Astrocyte (in vitro differentiated cells and primary cell): ENCODE measurements around the gene PCCA. TPM values are rescaled to one million over a fixed set of nuclear protein-coding genes. Genes with fewer than 3 reads are reported as not detected.

Experiments used
- DNase-seq: peaks from one replicate; pipeline ENCODE4 v3.0.0-alpha.2; 2010; ENCODE audit warnings: low read depth
- FAIRE-seq: peaks from 2 replicates; lab custom pipeline; 2011; peaks lifted over from hg19 to GRCh38; lab: Jason Lieb, UNC
- H2AFZ ChIP-seq: 2 replicates; pipeline ENCODE4 v1.6.0; 2012; ENCODE audit warnings: low read depth, low read length, inconsistent platforms
- H3K27ac ChIP-seq: 2 replicates; pipeline ENCODE4 v1.5.1; 2011; ENCODE audit warnings: low read depth, low read length, inconsistent platforms
- H3K27me3 ChIP-seq: 2 replicates; pipeline ENCODE4 v1.6.0; 2011; ENCODE audit warnings: low read length, inconsistent platforms; ENCODE audit not compliant: insufficient read depth
- H3K36me3 ChIP-seq: 2 replicates; pipeline ENCODE4 v1.5.1; 2011; ENCODE audit warnings: low read length, inconsistent platforms; ENCODE audit not compliant: insufficient read depth
- H3K4me1 ChIP-seq: 2 replicates; pipeline ENCODE4 v1.5.1; 2011; ENCODE audit warnings: low read length, inconsistent platforms; ENCODE audit not compliant: insufficient read depth
- H3K4me2 ChIP-seq: 2 replicates; pipeline ENCODE4 v1.6.0; 2012; ENCODE audit warnings: low read length, inconsistent platforms
- H3K4me3 ChIP-seq: 2 replicates; pipeline ENCODE4 v1.5.1; 2011; ENCODE audit warnings: low read depth, mild to moderate bottlenecking, low read length, inconsistent platforms; ENCODE audit not compliant: insufficient read depth
- H3K79me2 ChIP-seq: 2 replicates; pipeline ENCODE4 v1.6.0; 2012; ENCODE audit warnings: mild to moderate bottlenecking, low read length, inconsistent platforms; ENCODE audit not compliant: insufficient read depth
- H3K9ac ChIP-seq: 2 replicates; pipeline ENCODE4 v1.6.0; 2012; ENCODE audit warnings: mild to moderate bottlenecking, low read length, inconsistent platforms
- H3K9me3 ChIP-seq: 2 replicates; pipeline ENCODE4 v1.5.1; 2012; ENCODE audit warnings: low read depth, mild to moderate bottlenecking, low read length, inconsistent platforms; ENCODE audit not compliant: insufficient read depth
- H4K20me1 ChIP-seq: 2 replicates; pipeline ENCODE4 v1.6.0; 2012; ENCODE audit warnings: low read length, inconsistent platforms; ENCODE audit not compliant: insufficient read depth
- H3K27ac Mint-ChIP-seq: one replicate; pipeline ENCODE4 v1.8.0; 2021; ENCODE audit warnings: mild to moderate bottlenecking, mixed read lengths; ENCODE audit not compliant: unreplicated experiment
- H3K27me3 Mint-ChIP-seq: one replicate; pipeline ENCODE4 v1.8.0; 2021; ENCODE audit warnings: low read depth, mixed read lengths; ENCODE audit not compliant: unreplicated experiment
- H3K36me3 Mint-ChIP-seq: one replicate; pipeline ENCODE4 v1.8.0; 2021; ENCODE audit warnings: low read depth, mixed read lengths; ENCODE audit not compliant: unreplicated experiment
- H3K4me1 Mint-ChIP-seq: one replicate; pipeline ENCODE4 v1.8.0; 2021; ENCODE audit warnings: low read depth, mixed read lengths; ENCODE audit not compliant: unreplicated experiment
- H3K4me3 Mint-ChIP-seq: one replicate; pipeline ENCODE4 v1.8.0; 2021; ENCODE audit warnings: mild to moderate bottlenecking, moderate library complexity, mixed read lengths; ENCODE audit not compliant: unreplicated experiment
- H3K9me3 Mint-ChIP-seq: one replicate; pipeline ENCODE4 v1.8.0; 2021; ENCODE audit warnings: mild to moderate bottlenecking, mixed read lengths; ENCODE audit not compliant: unreplicated experiment
- EZH2 ChIP-seq: IDR thresholded peaks from 2 replicates; pipeline ENCODE4 v1.6.1; 2012; ENCODE audit warnings: mild to moderate bottlenecking, low read length, inconsistent platforms; ENCODE audit not compliant: insufficient read depth
- total RNA-seq: library from RNA; stranded (reverse); gene quantifications from 2 replicates; pipeline ENCODE4 v1.2.1, GENCODE V29; 2021
- TF ChIP-seq, protein P1 (sequence below): IDR thresholded peaks from 2 replicates; pipeline ENCODE4 v1.5.1; 2011; ENCODE audit warnings: low read depth, mild to moderate bottlenecking, inconsistent platforms, low read length, moderate library complexity; ENCODE audit not compliant: insufficient read depth

Gene PCCA
- total RNA-seq, 1 donor from 2014 or later, result 13.9 TPM

DNA sequence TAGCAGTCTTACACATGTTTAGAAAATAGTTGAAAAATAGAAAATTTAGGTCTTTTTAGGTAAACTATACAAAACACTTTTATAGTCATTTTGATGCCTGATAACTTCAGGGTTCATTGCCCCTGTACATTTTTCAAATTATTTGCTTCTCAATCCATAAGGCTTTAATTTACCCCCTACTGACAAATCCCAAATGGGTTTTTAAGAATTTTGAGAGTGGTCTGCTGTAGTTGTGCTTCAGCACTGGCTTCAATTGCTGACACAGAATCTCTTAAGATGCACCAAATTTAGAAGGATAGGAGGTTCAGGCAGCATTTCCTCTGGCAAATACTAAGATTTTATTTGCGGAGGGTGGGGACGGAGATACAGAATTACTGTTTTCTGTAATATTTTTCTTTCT lies 89.4 kb downstream of the PCCA start:
- no peaks in the 10 kb centered on the region for H3K27me3 ChIP-seq
- no peaks in the 10 kb centered on the region for H3K9me3 ChIP-seq
- Mint-ChIP-seq H3K9me3 (peaks cover 1% of the 10 kb centered on the region), H3K27me3 (no peaks in the 10 kb centered on the region), H3K36me3 (peaks cover 5% of the 10 kb centered on the region), H3K4me3 (no peak overlapping the region), H3K4me1 (peaks cover 8% of the 10 kb centered on the region), H3K27ac (no peak overlapping the region)
- no peak overlapping the region for H3K4me3 ChIP-seq
- H3K4me2 ChIP-seq, result no peak overlapping the region
- no peak overlapping the region for H3K27ac ChIP-seq
- peaks cover 6% of the 10 kb centered on the region for H3K4me1 ChIP-seq
- no peak for FAIRE-seq
- H3K9ac ChIP-seq, result no peak overlapping the region
- H3K79me2 ChIP-seq, result peaks cover 3% of the 10 kb centered on the region
- H3K36me3 ChIP-seq, result no peaks in the 10 kb centered on the region
- no peak overlapping the region for H2AFZ ChIP-seq
- H4K20me1 ChIP-seq, result peaks cover 25% of the 10 kb centered on the region
- no peak for DNase-seq
- TF ChIP-seq, protein P1, sequence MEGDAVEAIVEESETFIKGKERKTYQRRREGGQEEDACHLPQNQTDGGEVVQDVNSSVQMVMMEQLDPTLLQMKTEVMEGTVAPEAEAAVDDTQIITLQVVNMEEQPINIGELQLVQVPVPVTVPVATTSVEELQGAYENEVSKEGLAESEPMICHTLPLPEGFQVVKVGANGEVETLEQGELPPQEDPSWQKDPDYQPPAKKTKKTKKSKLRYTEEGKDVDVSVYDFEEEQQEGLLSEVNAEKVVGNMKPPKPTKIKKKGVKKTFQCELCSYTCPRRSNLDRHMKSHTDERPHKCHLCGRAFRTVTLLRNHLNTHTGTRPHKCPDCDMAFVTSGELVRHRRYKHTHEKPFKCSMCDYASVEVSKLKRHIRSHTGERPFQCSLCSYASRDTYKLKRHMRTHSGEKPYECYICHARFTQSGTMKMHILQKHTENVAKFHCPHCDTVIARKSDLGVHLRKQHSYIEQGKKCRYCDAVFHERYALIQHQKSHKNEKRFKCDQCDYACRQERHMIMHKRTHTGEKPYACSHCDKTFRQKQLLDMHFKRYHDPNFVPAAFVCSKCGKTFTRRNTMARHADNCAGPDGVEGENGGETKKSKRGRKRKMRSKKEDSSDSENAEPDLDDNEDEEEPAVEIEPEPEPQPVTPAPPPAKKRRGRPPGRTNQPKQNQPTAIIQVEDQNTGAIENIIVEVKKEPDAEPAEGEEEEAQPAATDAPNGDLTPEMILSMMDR, result no peak
- no peak for TF ChIP-seq EZH2

- no peak for FAIRE-seq
- peaks cover 1% of the 10 kb centered on the region for H3K9me3 Mint-ChIP-seq
- no peak overlapping the region for H3K9ac ChIP-seq
- H2AFZ ChIP-seq, result no peak overlapping the region
- peaks cover 8% of the 10 kb centered on the region for H3K4me1 Mint-ChIP-seq
- peaks cover 28% of the 10 kb centered on the region for H4K20me1 ChIP-seq
- no peaks in the 10 kb centered on the region for H3K9me3 ChIP-seq
- H3K4me3 ChIP-seq, result no peak overlapping the region
- H3K36me3 ChIP-seq, result no peaks in the 10 kb centered on the region
- H3K27ac ChIP-seq, result no peak overlapping the region
- H3K4me2 ChIP-seq, result no peak overlapping the region
- peaks cover 3% of the 10 kb centered on the region for H3K79me2 ChIP-seq
- H3K4me3 Mint-ChIP-seq, result no peak overlapping the region
- no peaks in the 10 kb centered on the region for H3K27me3 Mint-ChIP-seq
- no peak overlapping the region for H3K27ac Mint-ChIP-seq
- peaks cover 2% of the 10 kb centered on the region for H3K36me3 Mint-ChIP-seq
- peaks cover 6% of the 10 kb centered on the region for H3K4me1 ChIP-seq
- TF ChIP-seq, protein P1, result no peak
- no peak for TF ChIP-seq EZH2
- no peak for DNase-seq
- H3K27me3 ChIP-seq, result no peaks in the 10 kb centered on the region
Measured at GRCh38 chr13:100179276-100179675, 90.4 kb downstream of the PCCA start.

GRCh38 chr13:100182900-100183490 lies 94.1 kb downstream of the PCCA start:
- no peak overlapping the region for H2AFZ ChIP-seq
- H3K27ac Mint-ChIP-seq, result no peak overlapping the region
- no peak overlapping the region for H3K9ac ChIP-seq
- peaks cover 2% of the 10 kb centered on the region for H3K36me3 Mint-ChIP-seq
- H3K4me1 Mint-ChIP-seq, result no peaks in the 10 kb centered on the region
- no peak for TF ChIP-seq EZH2
- TF ChIP-seq, protein P1, result no peak
- FAIRE-seq (no peak), DNase-seq (no peak)
- no peak overlapping the region for H3K4me3 Mint-ChIP-seq
- H3K27ac ChIP-seq, result no peak overlapping the region
- no peaks in the 10 kb centered on the region for H3K36me3 ChIP-seq
- H3K27me3 ChIP-seq, result no peaks in the 10 kb centered on the region
- no peaks in the 10 kb centered on the region for H3K4me1 ChIP-seq
- no peaks in the 10 kb centered on the region for H3K27me3 Mint-ChIP-seq
- peaks cover 3% of the 10 kb centered on the region for H3K79me2 ChIP-seq
- no peaks in the 10 kb centered on the region for H3K9me3 ChIP-seq
- H3K4me2 ChIP-seq, result no peak overlapping the region
- H3K4me3 ChIP-seq, result no peak overlapping the region
- peaks cover 24% of the 10 kb centered on the region for H4K20me1 ChIP-seq
- peaks cover 1% of the 10 kb centered on the region for H3K9me3 Mint-ChIP-seq
